Measurements from ENCODE around the gene STAB2.

DNA sequence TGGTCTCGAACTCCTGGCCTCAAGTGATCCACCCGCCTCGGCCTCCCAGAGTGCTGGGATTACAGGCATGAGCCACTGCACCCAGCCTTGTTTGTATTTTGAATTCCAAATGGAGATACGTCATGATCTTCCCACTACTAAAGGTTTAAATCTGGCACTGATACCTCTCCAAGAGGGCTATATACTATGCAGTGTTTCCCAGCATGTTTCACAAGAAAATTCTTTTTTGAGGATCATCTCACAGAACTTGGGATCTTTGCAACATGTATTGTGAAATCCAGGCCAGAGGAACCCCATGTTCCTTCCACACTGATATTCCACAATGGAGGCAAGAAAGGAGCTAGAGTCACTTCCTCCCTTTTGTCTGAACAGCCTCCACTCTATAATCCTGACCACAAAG lies 141.2 kb downstream of the STAB2 start:
- TF ChIP-seq, protein P1, sequence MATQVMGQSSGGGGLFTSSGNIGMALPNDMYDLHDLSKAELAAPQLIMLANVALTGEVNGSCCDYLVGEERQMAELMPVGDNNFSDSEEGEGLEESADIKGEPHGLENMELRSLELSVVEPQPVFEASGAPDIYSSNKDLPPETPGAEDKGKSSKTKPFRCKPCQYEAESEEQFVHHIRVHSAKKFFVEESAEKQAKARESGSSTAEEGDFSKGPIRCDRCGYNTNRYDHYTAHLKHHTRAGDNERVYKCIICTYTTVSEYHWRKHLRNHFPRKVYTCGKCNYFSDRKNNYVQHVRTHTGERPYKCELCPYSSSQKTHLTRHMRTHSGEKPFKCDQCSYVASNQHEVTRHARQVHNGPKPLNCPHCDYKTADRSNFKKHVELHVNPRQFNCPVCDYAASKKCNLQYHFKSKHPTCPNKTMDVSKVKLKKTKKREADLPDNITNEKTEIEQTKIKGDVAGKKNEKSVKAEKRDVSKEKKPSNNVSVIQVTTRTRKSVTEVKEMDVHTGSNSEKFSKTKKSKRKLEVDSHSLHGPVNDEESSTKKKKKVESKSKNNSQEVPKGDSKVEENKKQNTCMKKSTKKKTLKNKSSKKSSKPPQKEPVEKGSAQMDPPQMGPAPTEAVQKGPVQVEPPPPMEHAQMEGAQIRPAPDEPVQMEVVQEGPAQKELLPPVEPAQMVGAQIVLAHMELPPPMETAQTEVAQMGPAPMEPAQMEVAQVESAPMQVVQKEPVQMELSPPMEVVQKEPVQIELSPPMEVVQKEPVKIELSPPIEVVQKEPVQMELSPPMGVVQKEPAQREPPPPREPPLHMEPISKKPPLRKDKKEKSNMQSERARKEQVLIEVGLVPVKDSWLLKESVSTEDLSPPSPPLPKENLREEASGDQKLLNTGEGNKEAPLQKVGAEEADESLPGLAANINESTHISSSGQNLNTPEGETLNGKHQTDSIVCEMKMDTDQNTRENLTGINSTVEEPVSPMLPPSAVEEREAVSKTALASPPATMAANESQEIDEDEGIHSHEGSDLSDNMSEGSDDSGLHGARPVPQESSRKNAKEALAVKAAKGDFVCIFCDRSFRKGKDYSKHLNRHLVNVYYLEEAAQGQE (IDR thresholded peaks at IDR 0.05; ENCODE audit: insufficient read depth in 1 of 2, low read depth in 2 of 2, low read length in 2 of 2): no peak
- no peak for TF ChIP-seq TAF1 (IDR thresholded peaks at IDR 0.05; ENCODE audit: borderline replicate concordance, insufficient read depth, low read length)
- TF ChIP-seq POLR2AphosphoS5 (IDR thresholded peaks at IDR 0.05; ENCODE audit: low read depth, low read length): no peak
- no peak for TF ChIP-seq SIN3A (IDR thresholded peaks at IDR 0.05; ENCODE audit: borderline replicate concordance, insufficient read depth, low read length)
